K562 (cell line): ENCODE data around the gene ZKSCAN1.

Experiments used
- GTF2F1 ChIP-seq: IDR thresholded peaks from 2 replicates; pipeline ENCODE4 v1.6.1; 2011; ENCODE audit warnings: low read depth, low read length, improper control_type of control experiment
- TF ChIP-seq, protein P1 (sequence below): fragments of 450-650 bp; formaldehyde crosslinking; IDR thresholded peaks from 2 replicates; pipeline ENCODE4 v1.4.0; 2022; ENCODE audit warnings: missing genetic modification characterization
- TF ChIP-seq, protein P2 (sequence below), 3 experiments: IDR thresholded peaks in 2 of 3; conservative IDR thresholded peaks in 1 of 3; 2 replicates each; pipeline ENCODE4 v1.5.1; 2011 to 2012; ENCODE audit warnings: low read length in 3 of 3, mild to moderate bottlenecking in 3 of 3, control low read depth in 2 of 3, improper control_type of control experiment in 1 of 3, inconsistent platforms in 1 of 3, low read depth in 1 of 3, mixed read lengths in 1 of 3, moderate library complexity in 1 of 3; ENCODE audit not compliant: insufficient read depth in 2 of 3

DNA sequence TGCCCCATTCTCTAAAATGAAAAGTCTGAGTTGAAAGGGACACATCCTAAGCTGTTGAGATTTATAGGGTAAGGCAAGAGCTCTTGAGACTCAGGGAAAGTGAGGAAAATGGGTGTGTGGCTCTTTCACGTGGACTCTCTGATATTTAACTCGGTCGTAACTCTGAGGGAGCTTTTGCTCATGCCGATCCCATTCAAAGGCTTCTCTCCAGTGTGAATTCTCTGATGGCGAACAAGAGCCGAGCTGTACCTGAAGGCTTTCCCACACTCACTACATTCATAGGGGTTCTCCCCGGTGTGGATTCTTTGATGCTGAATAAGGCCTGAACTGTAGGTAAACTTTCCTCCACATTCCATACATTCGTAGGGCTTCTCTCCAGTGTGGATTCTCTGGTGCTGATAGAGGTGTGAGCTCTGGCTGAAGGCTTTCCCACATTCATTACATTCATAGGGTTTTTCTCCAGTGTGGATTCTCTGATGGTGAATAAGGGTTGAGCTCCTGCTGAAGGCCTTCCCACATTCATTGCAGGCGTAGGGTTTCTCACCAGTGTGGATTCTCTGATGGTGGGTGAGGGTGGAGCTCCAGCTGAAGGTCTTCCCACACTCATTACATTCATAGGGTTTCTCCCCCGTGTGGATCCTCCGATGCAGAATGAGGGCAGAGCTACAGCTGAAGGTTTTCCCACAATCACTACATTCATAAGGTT lies 55.8 kb downstream of the ZKSCAN1 start:
- TF ChIP-seq, protein P1, sequence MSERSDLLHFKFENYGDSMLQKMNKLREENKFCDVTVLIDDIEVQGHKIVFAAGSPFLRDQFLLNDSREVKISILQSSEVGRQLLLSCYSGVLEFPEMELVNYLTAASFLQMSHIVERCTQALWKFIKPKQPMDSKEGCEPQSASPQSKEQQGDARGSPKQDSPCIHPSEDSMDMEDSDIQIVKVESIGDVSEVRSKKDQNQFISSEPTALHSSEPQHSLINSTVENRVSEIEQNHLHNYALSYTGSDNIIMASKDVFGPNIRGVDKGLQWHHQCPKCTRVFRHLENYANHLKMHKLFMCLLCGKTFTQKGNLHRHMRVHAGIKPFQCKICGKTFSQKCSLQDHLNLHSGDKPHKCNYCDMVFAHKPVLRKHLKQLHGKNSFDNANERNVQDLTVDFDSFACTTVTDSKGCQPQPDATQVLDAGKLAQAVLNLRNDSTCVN = no peak
- TF ChIP-seq GTF2F1 = 0 out of 2 replicates have a peak, but pooled peaks have one; percentile 42
- TF ChIP-seq, protein P2, sequence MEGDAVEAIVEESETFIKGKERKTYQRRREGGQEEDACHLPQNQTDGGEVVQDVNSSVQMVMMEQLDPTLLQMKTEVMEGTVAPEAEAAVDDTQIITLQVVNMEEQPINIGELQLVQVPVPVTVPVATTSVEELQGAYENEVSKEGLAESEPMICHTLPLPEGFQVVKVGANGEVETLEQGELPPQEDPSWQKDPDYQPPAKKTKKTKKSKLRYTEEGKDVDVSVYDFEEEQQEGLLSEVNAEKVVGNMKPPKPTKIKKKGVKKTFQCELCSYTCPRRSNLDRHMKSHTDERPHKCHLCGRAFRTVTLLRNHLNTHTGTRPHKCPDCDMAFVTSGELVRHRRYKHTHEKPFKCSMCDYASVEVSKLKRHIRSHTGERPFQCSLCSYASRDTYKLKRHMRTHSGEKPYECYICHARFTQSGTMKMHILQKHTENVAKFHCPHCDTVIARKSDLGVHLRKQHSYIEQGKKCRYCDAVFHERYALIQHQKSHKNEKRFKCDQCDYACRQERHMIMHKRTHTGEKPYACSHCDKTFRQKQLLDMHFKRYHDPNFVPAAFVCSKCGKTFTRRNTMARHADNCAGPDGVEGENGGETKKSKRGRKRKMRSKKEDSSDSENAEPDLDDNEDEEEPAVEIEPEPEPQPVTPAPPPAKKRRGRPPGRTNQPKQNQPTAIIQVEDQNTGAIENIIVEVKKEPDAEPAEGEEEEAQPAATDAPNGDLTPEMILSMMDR (IDR thresholded peaks at IDR 0.05 in 2 of 3, conservative IDR thresholded peaks at IDR 0.05 in 1 of 3; ENCODE audit: insufficient read depth in 2 of 3, low read depth in 1 of 3, low read length in 3 of 3) = no peak
